ENCODE data around the gene CENPU. TPM values are rescaled to one million over a fixed set of nuclear protein-coding genes. Genes with fewer than 3 reads are reported as not detected.

Gene CENPU
- total and polyA plus RNA-seq, 8 donors, result 0.60 to 2.9 (median 1.1) TPM

DNA sequence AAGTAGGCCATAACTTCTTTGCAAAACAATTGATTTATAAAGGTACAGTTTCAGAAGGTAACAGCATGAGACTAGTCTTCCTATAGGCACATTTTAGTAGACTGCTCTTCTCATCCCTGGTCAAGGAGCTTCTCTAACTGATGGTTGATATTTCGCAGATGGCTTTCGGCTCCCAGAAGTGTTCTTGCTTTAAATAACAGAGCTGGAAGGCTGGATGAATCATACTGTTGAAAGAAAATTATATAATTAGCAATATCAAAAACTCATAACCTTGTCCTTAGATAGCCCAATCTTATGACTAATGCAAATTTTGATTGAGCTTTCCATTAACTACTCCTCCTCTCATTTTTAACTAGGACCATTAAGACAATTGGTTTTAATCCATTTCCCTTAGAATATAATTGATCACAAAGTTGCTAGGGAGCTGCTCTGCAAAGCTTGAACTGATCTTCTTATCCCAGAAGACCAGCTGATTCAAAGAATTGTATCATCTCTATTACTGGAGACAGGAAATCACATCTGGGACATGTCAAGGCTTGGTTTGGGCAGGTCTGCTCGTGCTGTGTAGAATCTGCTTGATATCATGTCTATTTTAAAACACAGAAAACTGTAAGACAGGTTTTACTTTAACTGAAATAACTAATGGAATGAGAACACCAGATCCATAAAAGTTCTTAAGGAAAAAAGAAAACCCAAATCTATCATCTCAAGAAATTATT lies 38.6 kb downstream of the CENPU start:
- Histone ChIP-seq H3K27ac (no peak overlapping the region), H3K27me3 (no peaks in the 10 kb centered on the region), H3K4me3 (no peak overlapping the region), H3K36me3 (no peaks in the 10 kb centered on the region), H3K4me1 (no peaks in the 10 kb centered on the region), H3K9me3 (no peaks in the 10 kb centered on the region)
- FAIRE-seq (no peak), DNase-seq (no peak), ATAC-seq (no peak)
- 82 to 83% methylated on average over 3 of the region's 3 CpGs for WGBS, 2 donors
- intact Hi-C loops (cut with DNase I), result no loop called here
- TF ChIP-seq CTCF (IDR thresholded peaks at IDR 0.05), result no peak

- Histone ChIP-seq H3K27me3 (no peaks in the 10 kb centered on the region), H3K4me1 (no peaks in the 10 kb centered on the region), H3K27ac (no peak overlapping the region), H3K4me3 (no peak overlapping the region), H3K36me3 (no peaks in the 10 kb centered on the region), H3K9me3 (no peaks in the 10 kb centered on the region)
- DNase-seq, result no peak
- intact Hi-C loops (cut with DNase I), result no loop called here
- no peak for TF ChIP-seq CTCF (IDR thresholded peaks at IDR 0.05)
- ATAC-seq, result no peak
- no peak for FAIRE-seq
These were observed 39.4 kb downstream of the CENPU start for GRCh38 chr4:184694412-184694956.

- H3K27me3 ChIP-seq, result no peaks in the 10 kb centered on the region
- FAIRE-seq (no peak), DNase-seq (no peak), ATAC-seq (no peak)
- intact Hi-C loops (cut with DNase I), result no loop called here
- no peaks in the 10 kb centered on the region for H3K4me1 ChIP-seq
- no peak overlapping the region for H3K4me3 ChIP-seq
- no peaks in the 10 kb centered on the region for H3K36me3 ChIP-seq
- 91 to 94% methylated on average over 5 of the region's 5 CpGs for WGBS, 2 donors
- no peaks in the 10 kb centered on the region for H3K9me3 ChIP-seq
- TF ChIP-seq CTCF (IDR thresholded peaks at IDR 0.05), result no peak
- no peak overlapping the region for H3K27ac ChIP-seq
These were observed 40.8 kb downstream of the CENPU start for GRCh38 chr4:184693056-184693455.

GRCh38 chr4:184689681-184690080 lies 44.2 kb downstream of the CENPU start:
- no peaks in the 10 kb centered on the region for H3K36me3 ChIP-seq

More at GRCh38 chr4:184689681-184690080, 44.2 kb downstream of the CENPU start:
- no peak for TF ChIP-seq CTCF (IDR thresholded peaks at IDR 0.05)
- Histone ChIP-seq H3K4me1 (no peaks in the 10 kb centered on the region), H3K9me3 (no peaks in the 10 kb centered on the region), H3K27me3 (no peaks in the 10 kb centered on the region), H3K4me3 (no peak overlapping the region), H3K27ac (no peak overlapping the region)
- 55 to 58% methylated on average over 5 of the region's 5 CpGs for WGBS, 2 donors
- no peak for FAIRE-seq
- intact Hi-C loops (cut with DNase I), result no loop called here
- DNase-seq, result no peak
- ATAC-seq, result no peak

Measured in pancreas (tissue), 10 donors.